CD4-positive, alpha-beta T cell (primary cell): ENCODE data around the gene LCE7A. TPM values are rescaled to one million over a fixed set of nuclear protein-coding genes. Genes with fewer than 3 reads are reported as not detected.

Experiments used
- ATAC-seq: fragments of 200-7000 bp; cut with Tn5 transposase; one replicate; pipeline ENCODE4 v1.10.0; 2022; ENCODE audit warnings: mild to moderate bottlenecking; ENCODE audit not compliant: poor library complexity
- CTCF ChIA-PET: fragments of 350-600 bp; sonication (Branson Sonifier 250); formaldehyde crosslinking; loops from one replicate; lab custom pipeline; 2021; ENCODE audit warnings: antibody characterized with exemption, inconsistent platforms; lab: Charles Lee
- POLR2A ChIA-PET: fragments of 350-600 bp; sonication (Branson Sonifier 250); formaldehyde crosslinking; loops from one replicate; lab custom pipeline; 2021; ENCODE audit warnings: antibody characterized with exemption, inconsistent platforms; lab: Charles Lee
- DNase-seq, 14 experiments: peaks; one replicate each; pipeline ENCODE4 v3.0.0-alpha.2; 2013 to 2020; ENCODE audit warnings: mixed read lengths in 2 of 14
- H3K27ac ChIP-seq, 2 donors: one replicate each; pipeline versions ENCODE4 v1.5.1 to v1.7.0; 2013; ENCODE audit warnings: low read length in 2 of 2, low read depth in 1 of 2, mild to moderate bottlenecking in 1 of 2
- H3K27me3 ChIP-seq, 2 experiments: 1 replicate in 1 of 2; 2 replicates in 1 of 2; pipeline versions ENCODE4 v1.6.1 to v1.7.0; 2013; ENCODE audit warnings: low read length in 2 of 2, control low read depth in 1 of 2, mild to moderate bottlenecking in 1 of 2, moderate library complexity in 1 of 2; ENCODE audit not compliant: insufficient read depth in 2 of 2, control insufficient read depth in 1 of 2
- H3K36me3 ChIP-seq: one replicate; pipeline ENCODE4 v1.6.1; 2013; ENCODE audit warnings: low read length, control low read depth; ENCODE audit not compliant: insufficient read depth
- H3K4me1 ChIP-seq: one replicate; pipeline ENCODE4 v1.6.1; 2013; ENCODE audit warnings: low read length, control low read depth; ENCODE audit not compliant: insufficient read depth
- H3K4me3 ChIP-seq: one replicate; pipeline ENCODE4 v1.5.1; 2013; ENCODE audit warnings: mild to moderate bottlenecking, low read length, moderate library complexity
- H3K9me3 ChIP-seq, 2 experiments: 1 replicate in 1 of 2; 2 replicates in 1 of 2; pipeline versions ENCODE4 v1.6.1 to v1.7.0; 2013; ENCODE audit warnings: low read length in 2 of 2, mild to moderate bottlenecking in 2 of 2, control low read depth in 1 of 2, moderate library complexity in 1 of 2; ENCODE audit not compliant: control insufficient read depth in 1 of 2, insufficient read depth in 1 of 2
- H3K27ac Mint-ChIP-seq: one replicate; pipeline ENCODE4 v1.8.0; 2020; ENCODE audit warnings: mixed read lengths
- H3K27me3 Mint-ChIP-seq: one replicate; pipeline ENCODE4 v1.8.0; 2021; ENCODE audit warnings: mixed read lengths
- H3K36me3 Mint-ChIP-seq: one replicate; pipeline ENCODE4 v1.8.0; 2021; ENCODE audit warnings: low read depth, mixed read lengths
- H3K4me1 Mint-ChIP-seq: one replicate; pipeline ENCODE4 v1.8.0; 2021; ENCODE audit warnings: low read depth, mixed read lengths
- H3K4me3 Mint-ChIP-seq: one replicate; pipeline ENCODE4 v1.8.0; 2020; ENCODE audit warnings: mild to moderate bottlenecking, mixed read lengths
- H3K9me3 Mint-ChIP-seq: one replicate; pipeline ENCODE4 v1.8.0; 2020; ENCODE audit warnings: mixed read lengths
- CTCF ChIP-seq: fragments of 200-600 bp; IDR thresholded peaks from one replicate; pipeline ENCODE4 v1.8.0; 2022; ENCODE audit warnings: antibody characterized with exemption, mild to moderate bottlenecking
- intact Hi-C, 2 experiments: fragments of 100-400 bp; cut with DNase I in 1 of 2; cut with micrococcal nuclease in 1 of 2; formaldehyde crosslinking; loops; one replicate each; pipeline versions ENCODE4 v1.15.1 to v1.9.0; 2023 to 2025; cut with DNase I, micrococcal nuclease
- total RNA-seq, 174 experiments: library from RNA in 2 of 174; stranded (reverse) in 2 of 174; gene quantifications; one replicate each; pipeline ENCODE4 v1.2.3 and lab custom pipeline; 2021 to 2026

LCE7A gene
- total RNA-seq, 2 experiments from 2014 or later = not detected

- CTCF ChIA-PET = no interaction called here
- no peak for TF ChIP-seq CTCF
- Mint-ChIP-seq H3K9me3 (no peaks in the 10 kb centered on the region), H3K4me3 (no peak overlapping the region), H3K27me3 (peaks cover 18% of the 10 kb centered on the region), H3K27ac (no peak overlapping the region), H3K4me1 (no peaks in the 10 kb centered on the region), H3K36me3 (no peaks in the 10 kb centered on the region)
- Histone ChIP-seq H3K9me3 (peaks cover 0 to 3% of the 10 kb centered on the region in 2 experiments), H3K4me1 (no peaks in the 10 kb centered on the region), H3K27ac (no peak overlapping the region), H3K27me3 (no peaks in the 10 kb centered on the region), H3K4me3 (no peak overlapping the region), H3K36me3 (no peaks in the 10 kb centered on the region)
- POLR2A ChIA-PET = no interaction called here
- no peak for ATAC-seq
- DNase-seq = no peak
- intact Hi-C loops = no loop called here
Measured at GRCh38 chr1:152873495-152873894, 13.7 kb downstream of the LCE7A start.

GRCh38 chr1:152876827-152877226 lies 17.0 kb downstream of the LCE7A start:
- DNase-seq = no peak
- intact Hi-C loops = no loop called here
- ChIA-PET POLR2A (no interaction called here), CTCF (no interaction called here)
- H3K4me3 Mint-ChIP-seq = no peak overlapping the region
- Histone ChIP-seq H3K4me3 (no peak overlapping the region), H3K9me3 (no peaks in the 10 kb centered on the region), H3K36me3 (no peaks in the 10 kb centered on the region), H3K27ac (no peak overlapping the region), H3K4me1 (no peaks in the 10 kb centered on the region), H3K27me3 (no peaks in the 10 kb centered on the region)
- no peak overlapping the region for H3K27ac Mint-ChIP-seq
- H3K36me3 Mint-ChIP-seq = no peaks in the 10 kb centered on the region
- no peaks in the 10 kb centered on the region for H3K9me3 Mint-ChIP-seq
- TF ChIP-seq CTCF = no peak
- ATAC-seq = no peak
- H3K27me3 Mint-ChIP-seq = peaks cover 9% of the 10 kb centered on the region
- no peaks in the 10 kb centered on the region for H3K4me1 Mint-ChIP-seq

- ChIA-PET CTCF (no interaction called here), POLR2A (no interaction called here)
- no peak for TF ChIP-seq CTCF
- no peak within 1 kb of the TSS for H3K27ac Mint-ChIP-seq
- DNase-seq (peak in 1 of 14 experiments; percentile 4), ATAC-seq (no peak)
- H3K4me1 ChIP-seq = no peaks in the 10 kb centered on the region
- H3K27ac ChIP-seq = no peak within 1 kb of the TSS
- H3K4me1 Mint-ChIP-seq = no peaks in the 10 kb centered on the region
- no peak within 1 kb of the TSS for H3K4me3 Mint-ChIP-seq
- intact Hi-C loops = no loop called here
- H3K36me3 Mint-ChIP-seq = no peaks in the 10 kb centered on the region
- peaks cover 4% of the 10 kb centered on the region for H3K27me3 Mint-ChIP-seq
- no peaks in the 10 kb centered on the region for H3K27me3 ChIP-seq
- no peak within 1 kb of the TSS for H3K4me3 ChIP-seq
- H3K36me3 ChIP-seq = no peaks in the 10 kb centered on the region
- no peaks in the 10 kb centered on the region for H3K9me3 ChIP-seq
- no peaks in the 10 kb centered on the region for H3K9me3 Mint-ChIP-seq
Measured at GRCh38 chr1:152878042-152878441, 18.2 kb downstream of the LCE7A start, which contains the start of gene SMCP. Gene SMCP, plus strand, starts transcription at chr1:152878322. Its CDS starts 6,101 bp downstream, at chr1:152884423.
